Neural crest cell (in vitro differentiated cells): Measurements from ENCODE around the gene PAPSS1. TPM values are rescaled to one million over a fixed set of nuclear protein-coding genes. Genes with fewer than 3 reads are reported as not detected.
"Not testable (repeated sequence)": the region's sequence is repeated elsewhere in the genome, so short reads cannot be mapped to it uniquely, and the experiment has no call there.

ENCODE experiments used
- DNase-seq: peaks from one replicate; pipeline ENCODE4 v3.0.0; 2021; ENCODE audit warnings: low read depth, mixed read lengths, low spot score
- H3K27ac Mint-ChIP-seq: one replicate; pipeline ENCODE4 v1.8.0; 2021; ENCODE audit warnings: mild to moderate bottlenecking, mixed read lengths; ENCODE audit not compliant: unreplicated experiment
- H3K27me3 Mint-ChIP-seq: 2 replicates; pipeline ENCODE4 v1.8.0; 2021; ENCODE audit warnings: low read depth, mild to moderate bottlenecking, mixed read lengths
- H3K36me3 Mint-ChIP-seq: 2 replicates; pipeline ENCODE4 v1.8.0; 2021; ENCODE audit warnings: low read depth, mild to moderate bottlenecking, mixed read lengths
- H3K4me1 Mint-ChIP-seq: 2 replicates; pipeline ENCODE4 v1.8.0; 2021; ENCODE audit warnings: mixed read lengths
- H3K4me3 Mint-ChIP-seq: one replicate; pipeline ENCODE4 v1.8.0; 2021; ENCODE audit warnings: mild to moderate bottlenecking, mixed read lengths
- H3K9me3 Mint-ChIP-seq: 2 replicates; pipeline ENCODE4 v1.8.0; 2021; ENCODE audit warnings: mixed read lengths
- total RNA-seq: library from RNA; stranded (reverse); gene quantifications from 2 replicates; pipeline ENCODE4 v1.2.1, GENCODE V29; 2021
- TF ChIP-seq, protein P1 (sequence below): fragments of 200-600 bp; sonication (generic); conservative IDR thresholded peaks from 2 replicates; pipeline ENCODE4 v1.5.0; 2021; ENCODE audit warnings: antibody characterized with exemption, mild to moderate bottlenecking

Gene PAPSS1
- total RNA-seq, 1 donor from 2014 or later: 78.6 TPM

DNA sequence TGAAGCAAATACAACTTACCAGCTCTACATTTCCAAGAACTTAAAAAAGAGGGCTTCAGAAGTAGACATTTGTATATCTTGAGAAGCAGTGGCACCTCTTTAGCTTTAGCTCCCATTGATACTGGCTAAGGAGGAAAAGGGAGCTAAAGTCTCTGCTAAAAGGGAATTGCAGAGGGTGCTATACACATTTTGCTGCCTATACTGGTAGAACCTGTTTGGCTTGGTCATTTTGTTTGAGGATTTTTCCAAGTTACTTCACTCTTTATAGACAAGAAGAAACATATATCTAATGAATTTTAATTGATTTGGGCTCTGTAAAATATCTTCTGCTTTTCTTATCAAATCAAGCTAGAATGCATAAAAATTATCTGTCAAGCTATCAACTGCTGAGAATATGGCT, 11.8 kb downstream of the PAPSS1 start:
- H3K36me3 Mint-ChIP-seq: peaks cover 52% of the 10 kb centered on the region
- TF ChIP-seq, protein P1, sequence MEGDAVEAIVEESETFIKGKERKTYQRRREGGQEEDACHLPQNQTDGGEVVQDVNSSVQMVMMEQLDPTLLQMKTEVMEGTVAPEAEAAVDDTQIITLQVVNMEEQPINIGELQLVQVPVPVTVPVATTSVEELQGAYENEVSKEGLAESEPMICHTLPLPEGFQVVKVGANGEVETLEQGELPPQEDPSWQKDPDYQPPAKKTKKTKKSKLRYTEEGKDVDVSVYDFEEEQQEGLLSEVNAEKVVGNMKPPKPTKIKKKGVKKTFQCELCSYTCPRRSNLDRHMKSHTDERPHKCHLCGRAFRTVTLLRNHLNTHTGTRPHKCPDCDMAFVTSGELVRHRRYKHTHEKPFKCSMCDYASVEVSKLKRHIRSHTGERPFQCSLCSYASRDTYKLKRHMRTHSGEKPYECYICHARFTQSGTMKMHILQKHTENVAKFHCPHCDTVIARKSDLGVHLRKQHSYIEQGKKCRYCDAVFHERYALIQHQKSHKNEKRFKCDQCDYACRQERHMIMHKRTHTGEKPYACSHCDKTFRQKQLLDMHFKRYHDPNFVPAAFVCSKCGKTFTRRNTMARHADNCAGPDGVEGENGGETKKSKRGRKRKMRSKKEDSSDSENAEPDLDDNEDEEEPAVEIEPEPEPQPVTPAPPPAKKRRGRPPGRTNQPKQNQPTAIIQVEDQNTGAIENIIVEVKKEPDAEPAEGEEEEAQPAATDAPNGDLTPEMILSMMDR: no peak

DNA sequence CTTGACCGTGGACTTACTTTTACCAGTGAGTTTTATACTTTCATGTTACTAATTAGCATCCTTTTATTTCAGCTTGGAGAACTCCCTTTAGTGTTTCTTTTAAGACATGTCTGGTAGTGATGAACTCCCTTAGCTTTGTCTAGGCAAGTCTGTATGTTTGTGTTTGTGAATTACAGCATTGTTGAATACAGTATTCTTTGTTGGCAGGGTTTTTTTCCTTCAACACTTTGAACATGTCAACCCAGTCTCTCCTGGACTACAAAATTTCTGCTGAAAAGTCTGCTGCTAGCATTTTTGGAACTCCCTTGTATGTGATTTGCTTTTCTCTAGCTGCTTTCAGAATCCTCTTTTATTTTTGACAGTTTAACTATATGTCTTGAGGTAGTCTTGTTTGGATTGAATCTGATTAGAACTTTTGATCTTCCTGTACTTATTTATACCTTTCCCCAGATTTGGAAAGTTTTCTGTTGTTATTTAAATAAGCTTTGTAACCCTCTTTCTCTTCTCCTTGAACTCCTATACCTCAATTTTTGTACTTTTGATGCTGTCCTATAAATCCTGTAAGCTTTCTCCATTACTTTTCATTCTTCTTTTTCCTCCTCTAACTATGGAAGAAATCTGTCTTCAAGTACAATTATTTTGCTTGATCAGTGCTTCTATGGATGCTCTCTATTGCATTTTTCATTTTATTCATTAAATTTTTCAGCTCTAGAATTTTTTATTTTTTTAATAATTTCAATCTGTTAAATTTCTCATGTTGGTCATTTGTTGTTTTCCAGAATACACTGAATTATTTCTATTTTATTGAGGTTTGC, 14.1 kb downstream of the PAPSS1 start:
- peaks cover 70% of the 10 kb centered on the region for H3K36me3 Mint-ChIP-seq

More for the DNA sequence above, 11.8 kb downstream of the PAPSS1 start:
- H3K9me3 Mint-ChIP-seq: peaks cover 29% of the 10 kb centered on the region
- H3K27me3 Mint-ChIP-seq: no peaks in the 10 kb centered on the region
- no peak for DNase-seq
- H3K4me3 Mint-ChIP-seq: no peak overlapping the region
- peaks cover 4% of the 10 kb centered on the region for H3K4me1 Mint-ChIP-seq
- no peak overlapping the region for H3K27ac Mint-ChIP-seq

DNA sequence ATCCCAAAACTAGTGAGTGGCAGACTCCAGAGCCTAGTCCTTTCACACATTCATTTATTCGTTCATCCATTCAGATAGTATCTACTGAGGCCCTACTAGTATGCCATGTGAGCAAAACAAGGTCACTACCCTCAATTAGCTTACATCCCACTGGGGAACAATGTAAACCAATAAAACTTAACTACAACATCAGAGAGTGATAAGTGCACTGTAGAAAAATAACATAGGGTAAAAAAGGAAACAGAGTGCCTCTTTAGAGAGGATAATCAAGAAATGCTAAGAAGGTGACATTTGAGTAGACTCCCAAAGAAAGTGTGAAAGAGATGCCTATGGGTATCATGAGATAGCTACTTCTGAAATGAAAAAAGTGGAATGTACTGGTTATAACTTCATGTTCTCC, 18.5 kb downstream of the PAPSS1 start:
- Mint-ChIP-seq H3K4me3 (no peak overlapping the region), H3K4me1 (no peaks in the 10 kb centered on the region), H3K9me3 (peaks cover 24% of the 10 kb centered on the region), H3K27ac (no peak overlapping the region), H3K36me3 (peaks cover 66% of the 10 kb centered on the region), H3K27me3 (no peaks in the 10 kb centered on the region)
- TF ChIP-seq, protein P1: no peak
- DNase-seq: no peak

More for the DNA sequence above, 14.1 kb downstream of the PAPSS1 start:
- Mint-ChIP-seq H3K4me1 (no peaks in the 10 kb centered on the region), H3K9me3 (peaks cover 36% of the 10 kb centered on the region), H3K4me3 (no peak overlapping the region), H3K27me3 (no peaks in the 10 kb centered on the region), H3K27ac (no peak overlapping the region)
- no peak for DNase-seq
- TF ChIP-seq, protein P1: no peak

DNA sequence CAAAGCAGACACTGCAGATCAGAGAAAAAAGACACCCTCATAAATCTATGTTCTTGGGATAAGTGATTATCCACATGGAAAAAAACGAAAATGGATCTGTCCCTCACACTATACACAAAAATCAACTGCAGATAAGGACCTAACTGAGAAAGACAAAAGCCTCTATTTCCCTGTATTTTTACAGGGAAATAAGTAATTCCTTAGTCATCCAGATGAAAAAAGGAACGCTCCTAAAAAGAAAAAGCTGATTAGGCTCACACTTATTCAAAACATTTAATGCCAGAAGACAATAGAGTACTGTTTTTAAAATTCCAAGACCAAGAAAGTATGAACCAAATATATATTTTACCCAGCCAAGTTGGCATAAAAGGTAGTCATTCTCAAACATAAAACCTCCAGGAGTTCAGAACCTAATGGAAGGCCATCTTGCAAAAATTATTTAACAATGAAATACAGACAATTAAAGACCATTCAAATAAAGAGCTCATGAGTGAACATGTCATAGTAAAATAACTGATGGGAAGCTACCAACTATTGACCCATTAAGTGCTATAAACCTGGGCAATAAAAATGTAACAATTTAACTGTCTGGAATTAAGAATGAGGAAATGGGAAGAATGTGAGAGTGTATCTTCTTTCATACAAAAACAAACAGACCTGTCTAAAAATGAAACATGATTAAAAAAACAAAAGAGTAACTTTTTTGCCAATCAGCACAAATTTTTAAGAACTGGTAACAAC, 20.4 kb downstream of the PAPSS1 start:
- Mint-ChIP-seq H3K36me3 (peaks cover 65% of the 10 kb centered on the region), H3K27ac (no peak overlapping the region)

DNA sequence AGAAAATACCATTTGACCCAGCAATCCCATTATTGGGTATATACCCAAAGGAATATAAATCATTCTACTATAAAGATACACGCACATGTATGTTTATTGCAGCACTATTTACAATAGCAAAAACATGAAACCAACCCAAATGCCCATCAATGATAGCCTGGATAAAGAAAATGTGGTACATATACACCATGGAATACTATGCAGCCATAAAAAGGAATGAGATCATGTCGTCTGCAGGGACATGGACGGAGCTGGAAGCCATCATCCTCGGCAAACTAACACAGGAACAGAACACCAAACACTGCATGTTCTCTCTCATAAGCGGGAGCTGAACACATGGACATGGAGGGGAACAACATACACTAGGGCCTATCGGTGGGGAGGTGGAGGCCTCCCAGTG, 23.8 kb downstream of the PAPSS1 start:
- DNase-seq, H3K9me3 Mint-ChIP-seq, H3K4me1 Mint-ChIP-seq, H3K27me3 Mint-ChIP-seq, H3K27ac Mint-ChIP-seq, H3K4me3 Mint-ChIP-seq: not testable (repeated sequence)
- H3K36me3 Mint-ChIP-seq: peaks cover 54% of the 10 kb centered on the region

More for the DNA sequence above, 20.4 kb downstream of the PAPSS1 start:
- TF ChIP-seq, protein P1: no peak
- Mint-ChIP-seq H3K27me3 (no peaks in the 10 kb centered on the region), H3K9me3 (peaks cover 14% of the 10 kb centered on the region), H3K4me1 (no peaks in the 10 kb centered on the region), H3K4me3 (no peak overlapping the region)
- no peak for DNase-seq

DNA sequence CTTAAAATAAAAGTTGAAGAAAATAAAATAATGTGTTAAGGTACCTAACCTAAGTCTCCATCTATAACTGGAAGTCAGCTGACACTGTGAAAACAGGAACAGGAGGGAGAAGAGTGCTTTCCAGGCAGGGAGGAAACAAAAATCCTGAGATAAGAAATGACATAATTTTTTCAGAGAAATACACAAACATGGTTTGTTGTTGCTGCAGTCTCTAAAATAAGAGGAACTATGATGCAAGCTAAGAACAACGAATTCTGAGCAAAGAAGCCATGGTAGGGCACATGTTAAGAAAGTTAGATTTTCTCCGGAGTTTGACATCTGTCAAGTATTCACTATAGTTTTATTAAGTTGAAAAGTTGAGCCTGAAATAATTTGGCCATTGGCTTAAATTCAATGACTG, 26.9 kb downstream of the PAPSS1 start:
- H3K27ac Mint-ChIP-seq: no peak overlapping the region
- no peak for DNase-seq
- TF ChIP-seq, protein P1: no peak
- no peak overlapping the region for H3K4me3 Mint-ChIP-seq
- no peaks in the 10 kb centered on the region for H3K9me3 Mint-ChIP-seq
- H3K4me1 Mint-ChIP-seq: no peaks in the 10 kb centered on the region
- H3K36me3 Mint-ChIP-seq: peaks cover 34% of the 10 kb centered on the region
- H3K27me3 Mint-ChIP-seq: no peaks in the 10 kb centered on the region
